IMR-90 (cell line): ENCODE data around the gene SLC7A4. TPM values are rescaled to one million over a fixed set of nuclear protein-coding genes. Genes with fewer than 3 reads are reported as not detected.

Experiments
- ATAC-seq: fragments of 200-7000 bp; cut with Tn5 transposase; 2 replicates; pipeline ENCODE4 v1.9.1; 2020; ENCODE audit warnings: low read depth, mild to moderate bottlenecking, moderate library complexity
- BruUV-seq: library from RNA; stranded (reverse); fragments of 400-500 nt; replicated peaks from 2 replicates; lab custom pipeline; 2021; lab: Mats Ljungman, UMichigan
- CTCF ChIA-PET: fragments of 300-600 bp; formaldehyde crosslinking; extraction: SDS; loops from one replicate; lab custom pipeline; 2021; ENCODE audit warnings: antibody characterized with exemption; lab: Yijun Ruan, JAX
- POLR2A ChIA-PET: fragments of 300-600 bp; sonication (Branson Sonifier 250); formaldehyde crosslinking; loops from one replicate; lab custom pipeline; 2022; ENCODE audit warnings: antibody characterized with exemption; ENCODE audit not compliant: unreplicated experiment; lab: Charles Lee
- DNase-seq: peaks from one replicate; pipeline ENCODE4 v3.0.0; 2013
- H2AFZ ChIP-seq: replicated peaks from 2 replicates; pipeline ENCODE3; 2013; ENCODE audit warnings: low read length, mild to moderate bottlenecking; ENCODE audit not compliant: poor library complexity
- H2AK5ac ChIP-seq: 2 replicates; pipeline ENCODE4 v1.6.1; 2013; ENCODE audit warnings: low read depth, low read length, inconsistent platforms
- H2AK9ac ChIP-seq: replicated peaks from 2 replicates; pipeline ENCODE3; 2013; ENCODE audit warnings: mild to moderate bottlenecking, low read depth, low read length, moderate library complexity; ENCODE audit not compliant: poor library complexity
- H2BK120ac ChIP-seq: 2 replicates; pipeline ENCODE4 v1.6.1; 2013; ENCODE audit warnings: low read depth, low read length, inconsistent platforms
- H2BK15ac ChIP-seq: 3 replicates; pipeline ENCODE4 v1.6.1; 2013; ENCODE audit warnings: low read depth, low read length, inconsistent platforms
- H2BK20ac ChIP-seq: 2 replicates; pipeline ENCODE4 v1.6.1; 2013; ENCODE audit warnings: low read depth, mild to moderate bottlenecking, inconsistent platforms, low read length, moderate library complexity
- H2BK5ac ChIP-seq: 2 replicates; pipeline ENCODE4 v1.6.1; 2013; ENCODE audit warnings: mild to moderate bottlenecking, low read depth, low read length, inconsistent platforms; ENCODE audit not compliant: poor library complexity, severe bottlenecking
- H3K14ac ChIP-seq: replicated peaks from 2 replicates; pipeline ENCODE4 v1.6.1; 2013; ENCODE audit warnings: low read depth, low read length, inconsistent platforms
- H3K18ac ChIP-seq: 2 replicates; pipeline ENCODE4 v1.6.1; 2013; ENCODE audit warnings: low read depth, low read length, control low read depth
- H3K23ac ChIP-seq: 2 replicates; pipeline ENCODE4 v1.6.1; 2013; ENCODE audit warnings: low read depth, low read length, inconsistent platforms
- H3K27ac ChIP-seq: 2 replicates; pipeline ENCODE4 v1.5.1; 2013; ENCODE audit warnings: mild to moderate bottlenecking, control low read depth, low read length; ENCODE audit not compliant: insufficient read depth
- H3K27me3 ChIP-seq: 2 replicates; pipeline ENCODE4 v1.6.1; 2013; ENCODE audit warnings: low read length; ENCODE audit not compliant: control insufficient read depth, insufficient read depth
- H3K36me3 ChIP-seq: 2 replicates; pipeline ENCODE4 v1.6.1; 2013; ENCODE audit warnings: low read length, mixed read lengths; ENCODE audit not compliant: control insufficient read depth, insufficient read depth
- H3K4ac ChIP-seq: 2 replicates; pipeline ENCODE4 v1.6.1; 2013; ENCODE audit warnings: low read depth, low read length, inconsistent platforms
- H3K4me1 ChIP-seq: 2 replicates; pipeline ENCODE4 v1.6.1; 2013; ENCODE audit warnings: low read length, mixed read lengths; ENCODE audit not compliant: control insufficient read depth, insufficient read depth
- H3K4me2 ChIP-seq: 2 replicates; pipeline ENCODE4 v1.6.1; 2013; ENCODE audit warnings: low read depth, mild to moderate bottlenecking, control low read depth, low read length, moderate library complexity
- H3K4me3 ChIP-seq: 2 replicates; pipeline ENCODE4 v1.5.1; 2013; ENCODE audit warnings: low read depth, mild to moderate bottlenecking, control low read depth, low read length, moderate library complexity; ENCODE audit not compliant: insufficient read depth
- H3K56ac ChIP-seq: 2 replicates; pipeline ENCODE4 v1.6.1; 2013; ENCODE audit warnings: low read length, inconsistent platforms; ENCODE audit not compliant: insufficient read depth; ENCODE audit errors: extremely low read depth
- H3K79me1 ChIP-seq, 2 experiments: 2 replicates each; pipeline ENCODE4 v1.6.1; 2013; ENCODE audit warnings: low read length in 2 of 2, inconsistent platforms in 1 of 2, low read depth in 1 of 2
- H3K9ac ChIP-seq: 2 replicates; pipeline ENCODE4 v1.6.1; 2013; ENCODE audit warnings: low read depth, low read length, control low read depth
- H3K9me1 ChIP-seq: 2 replicates; pipeline ENCODE4 v1.6.1; 2013; ENCODE audit warnings: low read length, inconsistent platforms; ENCODE audit not compliant: insufficient read depth
- H3K9me3 ChIP-seq: 2 replicates; pipeline ENCODE4 v1.6.1; 2013; ENCODE audit warnings: low read length; ENCODE audit not compliant: control insufficient read depth, insufficient read depth
- H4K20me1 ChIP-seq: 2 replicates; pipeline ENCODE4 v1.6.1; 2013; ENCODE audit warnings: low read length, inconsistent platforms; ENCODE audit not compliant: insufficient read depth
- H4K5ac ChIP-seq: 2 replicates; pipeline ENCODE4 v1.6.1; 2013; ENCODE audit warnings: mild to moderate bottlenecking, low read depth, low read length, control low read depth
- H4K8ac ChIP-seq, 2 experiments: 2 replicates each; pipeline ENCODE4 v1.6.1; 2013; ENCODE audit warnings: low read depth in 2 of 2, low read length in 2 of 2, control low read depth in 1 of 2, inconsistent platforms in 1 of 2
- H4K91ac ChIP-seq: 2 replicates; pipeline ENCODE4 v1.6.1; 2013; ENCODE audit warnings: low read depth, low read length, inconsistent platforms; ENCODE audit not compliant: insufficient read depth
- MAZ ChIP-seq: IDR thresholded peaks from 2 replicates; pipeline ENCODE4 v1.6.1; 2012; ENCODE audit warnings: low read depth, mild to moderate bottlenecking, low read length, improper control_type of control experiment, moderate library complexity, borderline replicate concordance
- WGBS, 2 experiments: methylation state at CpG; one replicate each; pipeline versions ENCODE4 v1.1.5 to v1.1.7; 2013; ENCODE audit warnings: missing lambda C conversion rate in 2 of 2; ENCODE audit not compliant: insufficient read length in 1 of 2; ENCODE audit errors: extremely low coverage in 2 of 2; 5-methylcytosine and 5-hydroxymethylcytosine counted together
- dilution Hi-C: fragments of 300-500 bp; cut with HindIII; formaldehyde crosslinking; loops from one replicate; pipeline ENCODE4 v1.14.3; 2018; ENCODE audit warnings: low sequenced_read_pairs; ENCODE audit not compliant: unreplicated experiment
- in situ Hi-C: fragments of 300-500 bp; cut with MboI; formaldehyde crosslinking; loops from 3 replicates; pipeline ENCODE4 v1.14.3; 2019; ENCODE audit warnings: low sequenced_read_pairs, inconsistent platforms, mixed read lengths
- intact Hi-C: fragments of 100-400 bp; cut with micrococcal nuclease; formaldehyde crosslinking; loops from 2 replicates; pipeline ENCODE4 v1.10.0; 2022
- polyA plus RNA-seq, 3 experiments: library from polyadenylated mRNA; depleted of rRNA; stranded (reverse); fragments of >200 nt; gene quantifications; 2 replicates each; pipeline ENCODE4 v1.2.3, GENCODE V29; 2012; ENCODE audit warnings: low replicate concordance in 1 of 3
- total RNA-seq: library from RNA; depleted of rRNA; stranded (reverse); fragments of >200 nt; gene quantifications from 2 replicates; pipeline ENCODE4 v1.2.3, GENCODE V29; 2012

The SLC7A4 gene
- total and polyA plus RNA-seq, 2 of the 4 experiments (the other 2 are of a cell fraction) = 0.03 TPM; not detected in 1

GRCh38 chr22:21055880-21056319 is 23.5 kb upstream of the SLC7A4 start:
- no peaks in the 10 kb centered on the region for H4K20me1 ChIP-seq
- no peak overlapping the region for H2BK20ac ChIP-seq
- H3K27ac ChIP-seq = no peak overlapping the region
- POLR2A ChIA-PET = interaction anchor here (0.7 kb wide), 1 partner anchor 1145 kb away, joined by 8 read pairs; no protein-coding TSS in a partner anchor
- intact Hi-C loops (no loop called here), dilution Hi-C loops (no loop called here), in situ Hi-C loops (no loop called here)
- no peaks in the 10 kb centered on the region for H3K9me1 ChIP-seq
- H3K23ac ChIP-seq = no peak overlapping the region
- CTCF ChIA-PET = no interaction called here
- no peak overlapping the region for H4K8ac ChIP-seq
- no peak overlapping the region for H3K18ac ChIP-seq
- H3K27me3 ChIP-seq = peaks cover 29% of the 10 kb centered on the region
- H3K9ac ChIP-seq = no peak overlapping the region
- DNase-seq = no peak
- H2BK5ac ChIP-seq = no peak overlapping the region
- H3K4ac ChIP-seq = no peak overlapping the region
- no peak for ATAC-seq
- no peak overlapping the region for H2BK120ac ChIP-seq
- no peak for TF ChIP-seq MAZ
- BruUV-seq = no TSS peak
- H2BK15ac ChIP-seq = no peak overlapping the region
- no peaks in the 10 kb centered on the region for H3K79me1 ChIP-seq
- H3K4me1 ChIP-seq = peaks cover 6% of the 10 kb centered on the region
- H3K56ac ChIP-seq = no peak overlapping the region
- no peak overlapping the region for H2AK9ac ChIP-seq
- H4K5ac ChIP-seq = no peak overlapping the region
- WGBS, 2 experiments = 7% methylated on average over 2 of the region's 7 CpGs; no CpG with 5 or more reads in 1 of the 2 experiments
- no peaks in the 10 kb centered on the region for H3K36me3 ChIP-seq
- no peaks in the 10 kb centered on the region for H3K9me3 ChIP-seq
- H3K4me2 ChIP-seq = no peak overlapping the region
- H3K14ac ChIP-seq = no peak overlapping the region
- no peak overlapping the region for H4K91ac ChIP-seq
- H3K4me3 ChIP-seq = no peak overlapping the region
- H2AFZ ChIP-seq = no peak overlapping the region
- H2AK5ac ChIP-seq = no peak overlapping the region
